ENCODE measurements around the gene TRABD.

TRABD gene

DNA sequence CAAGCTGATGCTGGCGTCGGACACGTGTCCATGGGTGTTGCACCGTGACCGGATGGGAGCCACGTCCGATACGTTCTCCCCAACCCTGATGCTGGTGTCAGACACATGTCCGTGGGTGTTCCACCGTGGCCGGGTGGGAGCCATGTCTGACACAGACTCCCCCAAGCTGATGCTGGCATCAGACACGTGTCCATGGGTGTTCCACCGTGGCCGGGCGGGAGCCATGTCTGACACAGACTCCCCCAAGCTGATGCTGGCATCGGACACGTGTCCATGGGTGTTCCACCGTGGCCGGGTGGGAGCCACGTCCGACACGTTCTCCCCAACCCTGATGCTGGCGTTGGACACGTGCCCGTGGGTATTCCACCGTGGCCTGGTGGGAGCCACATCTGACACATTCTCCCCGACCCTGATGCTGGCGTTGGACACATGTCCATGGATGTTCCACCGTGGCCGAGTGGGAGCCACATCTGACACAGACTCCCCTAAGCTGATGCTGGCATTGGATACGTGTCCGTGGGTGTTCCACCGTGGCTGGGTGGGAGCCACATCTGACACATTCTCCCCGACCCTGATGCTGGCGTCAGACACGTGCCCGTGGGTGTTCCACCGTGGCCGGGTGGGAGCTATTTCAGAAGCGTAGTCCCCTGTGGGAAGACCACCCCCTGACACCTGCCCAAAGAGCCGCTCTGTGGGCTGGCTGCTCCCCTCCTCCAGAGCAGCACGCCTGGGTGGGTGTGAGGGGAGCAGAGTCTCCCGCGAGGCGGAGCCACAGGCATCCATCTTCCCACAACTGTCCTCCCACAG is 35.1 kb downstream of the TRABD start:
- DNase-seq: no peak

DNA sequence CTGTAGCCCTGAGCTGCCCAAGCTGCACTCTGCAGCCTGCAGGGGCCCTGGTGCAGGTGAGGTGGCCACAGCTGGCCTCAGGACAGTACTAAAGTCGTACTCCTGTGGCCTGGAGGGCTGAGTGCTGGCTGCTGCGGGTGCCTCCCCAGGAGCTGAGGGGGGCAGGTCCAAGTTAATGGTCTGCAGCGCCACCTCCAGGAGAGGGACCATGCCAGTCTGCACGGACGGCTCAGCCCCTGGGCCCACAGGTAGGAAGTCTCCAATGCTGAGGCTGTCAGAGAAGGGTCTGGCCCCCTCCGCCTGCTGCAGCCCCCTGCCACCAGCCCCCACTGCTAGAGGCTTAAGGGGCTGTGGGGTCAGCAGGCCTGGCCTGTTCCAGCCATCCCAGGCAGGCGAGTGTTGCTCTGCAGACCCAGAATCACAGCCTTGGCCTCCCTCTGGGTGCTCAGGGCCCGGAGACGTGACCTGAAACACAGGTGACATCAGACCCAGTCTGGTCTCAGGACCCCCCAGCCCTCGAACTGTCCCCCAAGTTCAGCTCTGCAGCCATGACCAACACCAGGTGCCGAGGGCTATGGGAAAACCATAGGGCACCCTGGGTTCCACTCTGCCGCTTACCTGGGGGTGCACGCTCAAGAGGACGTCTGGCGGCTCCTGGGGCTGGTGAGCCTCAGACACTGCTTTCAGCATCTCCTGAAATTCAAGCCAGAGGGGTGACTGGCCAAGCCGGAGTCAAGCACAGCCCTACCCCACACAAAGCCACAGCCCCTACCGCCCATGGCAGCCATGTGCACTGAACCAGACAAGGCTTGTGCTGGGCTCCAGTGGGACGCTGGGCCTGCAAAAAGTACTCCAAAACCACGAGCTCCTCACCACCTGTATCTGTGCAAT is 35.9 kb downstream of the TRABD start:
- DNase-seq: no peak

DNA sequence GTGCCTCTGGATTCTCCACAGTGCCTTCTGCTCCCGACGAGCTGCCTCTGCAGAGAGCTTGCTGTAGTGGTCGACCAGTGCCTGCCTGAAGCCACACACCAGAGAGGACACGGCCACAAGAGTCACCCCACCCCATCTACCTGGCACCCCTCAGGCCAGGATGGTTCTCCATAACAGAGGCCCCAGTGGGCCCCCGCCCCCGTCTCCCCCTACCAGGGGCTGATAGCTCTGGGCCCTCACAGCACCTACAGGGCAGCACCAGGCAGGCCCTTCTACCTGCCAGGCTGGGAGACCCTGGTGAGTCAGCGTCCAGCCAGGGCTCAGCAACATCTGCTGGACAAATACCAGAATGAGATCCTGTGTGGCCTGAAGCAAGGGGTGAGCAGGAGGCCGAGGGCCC is 36.8 kb downstream of the TRABD start:
- DNase-seq: no peak

DNA sequence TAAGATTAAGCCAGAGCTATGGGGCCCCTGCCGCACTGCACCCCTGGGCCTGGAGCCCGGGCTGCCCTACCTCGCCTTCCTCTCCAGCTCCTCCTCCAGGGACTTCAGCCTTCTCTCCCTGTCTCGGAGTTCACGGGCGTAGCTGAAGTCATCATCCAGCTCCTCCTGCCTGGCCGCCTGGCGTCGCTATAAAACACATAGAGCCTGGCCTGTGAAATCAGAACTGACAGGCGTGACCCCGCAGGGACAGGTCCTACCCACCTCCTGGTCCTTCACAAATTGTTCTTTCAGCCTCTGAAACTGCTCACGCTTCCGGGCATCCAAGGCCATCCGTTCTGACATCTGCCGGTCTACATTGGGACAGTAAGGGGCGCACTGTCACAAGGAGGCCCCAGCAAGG is 38.4 kb downstream of the TRABD start:
- no peak for DNase-seq

DNA sequence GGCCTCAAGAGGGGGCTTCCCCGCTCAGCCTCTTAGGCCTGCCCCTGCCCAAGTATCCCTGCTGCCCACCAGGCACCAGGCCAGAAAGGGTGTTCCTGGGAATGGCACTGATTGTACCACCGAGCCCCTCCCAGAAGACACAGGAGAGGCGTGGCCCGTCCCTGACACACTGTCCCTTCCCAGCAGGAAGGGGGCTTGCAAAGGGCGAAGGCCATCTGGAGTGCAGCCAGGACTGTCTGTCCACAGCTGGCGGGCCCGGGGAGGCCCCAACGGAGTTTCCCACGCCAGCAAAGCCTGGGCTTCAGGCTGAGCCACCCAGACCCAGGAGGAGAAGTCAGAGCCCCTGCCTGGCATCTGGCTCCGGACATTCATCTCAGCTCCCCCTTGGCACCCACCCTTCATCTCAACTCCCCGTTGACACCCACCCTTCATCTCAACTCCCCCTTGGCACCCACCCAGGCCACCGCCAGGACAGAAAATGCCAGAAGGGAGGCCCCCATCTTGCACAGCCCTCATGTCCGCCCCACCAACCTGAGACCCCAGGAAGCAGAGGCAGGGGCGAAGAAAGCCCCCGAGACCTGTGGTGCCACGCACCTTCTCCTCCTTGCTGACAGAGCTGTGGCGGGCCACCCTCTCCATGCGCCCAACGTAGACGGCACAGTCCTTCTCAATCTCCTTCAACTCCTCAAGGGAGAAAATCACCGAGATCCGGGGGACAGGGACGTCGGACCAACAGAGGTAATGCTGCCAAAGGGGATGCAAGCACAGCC is 39.7 kb downstream of the TRABD start:
- no peak for DNase-seq

DNA sequence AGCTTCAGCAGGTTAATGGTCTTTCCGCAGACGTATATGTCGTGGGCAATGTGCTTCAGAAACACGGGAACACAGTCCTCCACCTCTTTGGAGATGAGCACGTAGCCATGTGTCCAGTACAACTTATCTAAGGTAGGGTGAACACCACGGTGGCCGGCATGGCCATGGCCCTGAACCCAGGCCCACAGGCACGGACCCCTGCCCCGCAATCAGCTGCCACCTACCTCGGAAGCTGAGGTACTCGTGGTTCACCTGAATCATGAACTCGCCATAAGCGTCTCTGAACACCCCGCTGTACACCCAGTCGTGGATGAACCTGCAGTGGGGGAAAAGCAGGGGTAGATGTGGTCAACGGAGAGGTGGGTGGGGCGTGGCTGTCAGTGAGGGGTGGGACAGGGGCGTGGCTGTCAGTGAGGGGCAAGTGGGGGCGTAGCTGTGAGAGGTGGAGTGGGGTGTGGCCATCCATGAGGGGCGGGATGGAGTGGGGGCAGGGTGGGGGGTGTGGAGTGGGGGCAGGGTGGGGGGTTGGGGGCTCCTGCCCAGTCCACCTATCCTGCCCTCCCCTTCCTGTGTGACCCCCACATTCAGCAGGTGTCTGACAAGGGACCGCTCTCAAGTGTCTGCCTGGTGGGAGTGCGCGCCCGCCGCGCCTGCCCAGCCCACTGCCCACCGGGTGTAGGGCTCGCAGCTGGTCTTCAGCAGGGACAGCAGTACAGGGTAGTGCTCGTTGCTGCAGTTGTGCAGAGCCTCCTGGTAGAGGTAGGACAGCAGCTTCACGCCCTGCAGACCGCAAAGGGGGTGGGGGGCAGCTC is 40.6 kb downstream of the TRABD start:
- DNase-seq: no peak

DNA sequence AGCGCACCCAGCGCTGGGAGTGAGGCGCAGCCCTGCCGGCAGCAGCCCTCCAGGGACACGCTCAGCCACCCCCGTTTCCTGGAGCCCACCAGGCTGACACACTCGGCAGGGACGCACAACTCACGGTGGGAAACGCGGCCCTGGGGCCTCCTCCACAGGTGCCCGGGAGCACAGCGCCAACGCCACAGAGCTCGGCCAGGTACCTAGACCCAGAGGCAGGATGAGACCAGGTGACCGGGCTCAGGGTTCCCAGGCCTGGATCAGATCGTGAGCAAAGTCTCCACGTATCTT is 41.1 kb downstream of the TRABD start:
- no peak for DNase-seq

DNA sequence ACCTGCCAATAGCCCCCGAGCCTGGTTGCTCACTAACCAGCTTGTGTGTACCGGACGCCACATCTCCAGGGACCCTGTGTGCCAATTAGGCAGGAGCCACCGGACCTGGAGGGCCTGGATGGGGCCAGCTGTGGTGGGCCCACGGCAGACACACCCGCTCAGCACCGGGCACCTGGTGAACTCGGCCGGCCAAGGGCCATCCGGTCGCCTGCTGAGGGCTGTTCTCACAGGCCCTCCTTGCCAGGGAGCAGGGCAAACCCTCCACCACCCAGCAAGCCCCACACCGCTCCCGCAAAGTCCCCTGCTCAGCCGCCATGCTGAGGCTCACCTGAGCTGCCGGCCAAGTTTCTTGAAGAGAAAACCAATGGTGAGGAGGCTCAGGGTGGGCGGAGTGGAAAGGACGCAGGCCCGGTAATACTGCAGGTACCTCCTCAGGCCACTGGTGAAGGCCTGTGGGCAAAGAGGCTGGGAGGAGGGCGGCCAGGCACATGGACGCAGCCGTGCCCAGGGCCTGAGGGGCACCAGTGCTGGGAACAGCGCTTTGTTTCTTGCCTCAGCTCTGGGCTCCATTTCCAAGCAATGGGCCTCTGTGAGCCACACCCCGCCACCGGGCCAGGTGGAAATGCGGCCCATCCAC is 42.0 kb downstream of the TRABD start:
- no peak for DNase-seq

DNA sequence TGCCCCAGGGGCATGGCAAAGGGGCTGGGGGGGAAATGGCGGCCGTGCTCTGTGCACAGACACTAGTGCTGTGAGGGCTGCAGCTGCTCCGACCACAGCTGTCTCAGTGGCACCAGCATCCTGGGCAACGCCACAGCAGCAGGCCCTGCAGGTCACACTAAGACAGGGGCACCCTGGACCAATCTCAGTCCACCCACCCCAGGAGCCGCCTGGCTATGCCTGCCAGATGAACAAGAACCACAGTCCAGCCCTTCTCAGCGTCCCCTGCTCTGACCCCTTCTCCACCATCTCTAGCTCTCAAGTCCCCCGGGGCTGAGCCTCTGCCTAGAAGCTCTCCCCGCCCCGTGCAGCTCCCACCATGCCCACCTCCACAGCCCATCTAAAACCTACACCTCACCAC is 42.7 kb downstream of the TRABD start:
- DNase-seq: no peak

DNA sequence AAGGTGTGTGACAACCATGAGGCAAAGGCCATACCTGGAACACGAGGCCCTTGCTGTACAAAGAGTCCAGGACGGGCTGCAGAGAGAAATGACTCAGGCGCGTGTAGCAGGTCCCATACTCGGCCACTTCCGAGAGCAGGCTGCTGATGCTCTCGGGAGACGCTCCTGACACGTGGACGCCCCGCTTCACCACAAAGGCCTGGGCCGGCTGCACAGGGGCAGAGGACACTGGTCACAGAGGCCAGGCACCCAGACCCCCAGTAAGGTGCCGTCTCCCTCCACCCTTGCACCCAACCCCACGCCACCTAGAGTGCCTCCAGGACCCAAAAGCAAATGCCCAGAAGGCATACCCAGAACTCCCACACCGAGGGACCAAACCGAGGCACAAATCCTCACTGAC is 43.7 kb downstream of the TRABD start:
- no peak for DNase-seq

DNA sequence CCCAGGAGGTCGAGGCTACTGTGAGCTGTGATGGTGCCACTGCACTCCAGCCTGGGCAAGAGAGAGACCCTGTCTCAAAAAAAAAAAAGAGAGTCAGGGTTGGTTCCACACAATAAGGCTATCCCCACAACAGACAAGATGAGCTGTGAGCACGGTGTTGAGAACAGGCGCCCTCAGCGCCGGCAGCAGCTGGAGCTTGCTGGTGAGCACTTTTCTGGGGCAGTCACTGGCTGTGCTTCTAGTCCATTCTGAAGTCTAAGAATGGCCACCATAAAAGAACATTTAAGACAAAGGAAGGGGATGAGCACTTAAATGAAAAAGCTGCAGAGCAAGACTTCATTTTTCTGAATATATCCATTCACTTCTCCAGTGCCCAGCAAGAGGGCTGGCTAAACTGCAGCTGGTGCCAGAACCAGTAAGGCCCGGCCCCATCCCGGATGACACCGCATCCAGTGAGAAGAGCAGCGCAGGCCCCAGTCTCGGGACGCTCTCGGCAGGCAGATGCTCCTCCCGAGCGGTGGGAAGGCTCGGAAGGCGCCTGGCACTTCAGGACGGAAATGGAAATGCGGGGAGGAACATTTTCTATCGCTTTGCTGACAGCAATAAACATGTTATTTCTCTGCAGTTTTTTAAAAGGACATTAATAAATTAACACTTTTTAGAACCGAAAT is 46.9 kb downstream of the TRABD start:
- DNase-seq: no peak

DNA sequence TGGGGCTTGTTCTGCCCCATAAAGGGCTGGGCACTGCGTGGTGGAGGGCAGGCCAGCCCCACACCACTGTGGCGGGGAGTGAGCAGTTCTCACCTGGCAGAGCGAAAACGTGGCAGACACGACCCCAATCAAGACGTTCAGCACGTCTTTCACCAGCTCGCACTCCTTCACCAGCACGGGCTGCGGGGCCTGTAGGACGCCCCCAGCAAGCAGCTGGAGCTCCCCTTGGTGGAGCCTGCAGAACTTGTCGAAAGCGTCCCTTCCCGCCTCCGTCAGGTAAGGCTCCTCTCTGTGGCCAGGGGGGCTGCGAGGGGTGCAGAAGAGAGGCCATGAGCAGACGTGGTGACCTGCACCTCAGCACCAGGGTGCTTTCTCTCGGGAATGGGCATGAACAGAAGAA is 47.5 kb downstream of the TRABD start:
- no peak for DNase-seq

DNA sequence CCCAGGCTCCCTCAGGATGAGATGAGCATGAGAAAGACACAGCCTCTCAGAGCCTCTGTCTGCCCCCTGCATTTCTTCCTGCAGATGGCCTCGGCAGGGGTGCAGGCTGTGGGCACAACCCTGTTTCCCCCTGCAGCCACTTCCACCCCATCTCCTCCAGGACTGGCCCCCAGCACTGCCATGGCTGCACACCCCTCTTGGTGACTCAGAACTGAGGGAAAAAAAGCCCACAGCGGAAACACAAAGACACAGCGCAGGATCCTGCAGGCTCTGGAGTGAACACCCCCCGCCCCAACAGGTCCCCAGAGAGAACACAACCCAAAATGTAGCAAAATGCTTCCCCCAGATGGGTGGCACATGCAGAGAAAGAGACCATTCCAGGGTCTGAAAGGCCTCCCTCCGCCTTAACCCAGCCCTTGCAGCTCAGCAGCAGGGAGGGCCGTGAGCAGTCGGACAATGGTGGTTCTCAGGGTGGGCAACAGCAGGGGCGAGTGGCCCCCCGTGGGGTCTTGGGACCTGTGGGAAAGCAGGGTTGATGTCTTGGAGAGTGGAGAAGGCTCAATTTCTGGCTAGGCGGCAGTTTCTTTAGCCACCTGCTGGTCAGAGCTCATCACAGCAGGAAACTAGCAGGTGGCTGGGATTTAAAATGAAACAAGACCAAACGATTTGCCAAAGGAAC is 51.2 kb downstream of the TRABD start:
- peak; percentile 24 for DNase-seq

DNA sequence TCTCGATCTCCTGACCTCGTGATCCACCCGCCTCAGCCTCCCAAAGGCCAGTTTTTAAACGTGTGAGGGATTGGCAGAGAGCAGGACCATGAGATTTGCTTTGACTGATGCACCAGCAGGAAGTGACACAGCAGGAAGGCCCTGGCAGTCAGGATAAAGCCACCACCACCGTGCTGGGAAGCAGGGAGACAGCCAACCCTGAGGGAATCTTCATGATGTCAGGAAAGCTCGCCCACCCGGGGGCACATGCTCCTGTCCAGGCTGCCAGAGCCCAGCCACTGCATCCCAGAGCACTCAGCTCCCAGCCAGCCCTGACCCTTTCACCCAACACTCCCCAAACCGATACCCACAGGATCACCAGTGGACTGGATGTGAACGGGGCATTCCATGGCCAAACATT is 53.0 kb downstream of the TRABD start:
- no peak for DNase-seq

DNA sequence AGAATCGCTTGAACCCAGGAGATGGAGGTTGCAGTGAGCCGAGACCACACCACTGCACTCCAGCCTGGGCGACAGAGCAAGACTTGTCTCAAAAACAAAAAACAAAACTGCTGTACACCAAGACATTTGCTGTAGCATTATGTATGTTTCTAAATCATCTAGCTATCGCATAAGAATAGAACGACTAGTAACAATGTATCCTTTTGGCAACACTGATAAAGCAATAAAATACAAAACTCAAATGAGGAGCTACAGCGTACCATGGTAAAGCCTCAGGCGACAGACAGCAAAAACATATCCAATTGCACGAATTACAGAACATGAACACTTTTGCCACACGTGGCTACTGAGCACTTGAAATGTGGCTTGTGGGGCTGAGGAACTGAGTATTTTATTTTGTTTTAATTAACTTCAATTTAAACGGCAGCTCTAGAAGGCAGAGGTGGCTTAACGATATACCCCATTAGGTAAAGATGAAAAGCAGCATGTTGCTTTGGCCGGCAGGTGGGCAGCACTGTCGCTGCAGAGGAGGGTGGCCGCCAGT is 56.8 kb downstream of the TRABD start:
- no peak for DNase-seq

DNA sequence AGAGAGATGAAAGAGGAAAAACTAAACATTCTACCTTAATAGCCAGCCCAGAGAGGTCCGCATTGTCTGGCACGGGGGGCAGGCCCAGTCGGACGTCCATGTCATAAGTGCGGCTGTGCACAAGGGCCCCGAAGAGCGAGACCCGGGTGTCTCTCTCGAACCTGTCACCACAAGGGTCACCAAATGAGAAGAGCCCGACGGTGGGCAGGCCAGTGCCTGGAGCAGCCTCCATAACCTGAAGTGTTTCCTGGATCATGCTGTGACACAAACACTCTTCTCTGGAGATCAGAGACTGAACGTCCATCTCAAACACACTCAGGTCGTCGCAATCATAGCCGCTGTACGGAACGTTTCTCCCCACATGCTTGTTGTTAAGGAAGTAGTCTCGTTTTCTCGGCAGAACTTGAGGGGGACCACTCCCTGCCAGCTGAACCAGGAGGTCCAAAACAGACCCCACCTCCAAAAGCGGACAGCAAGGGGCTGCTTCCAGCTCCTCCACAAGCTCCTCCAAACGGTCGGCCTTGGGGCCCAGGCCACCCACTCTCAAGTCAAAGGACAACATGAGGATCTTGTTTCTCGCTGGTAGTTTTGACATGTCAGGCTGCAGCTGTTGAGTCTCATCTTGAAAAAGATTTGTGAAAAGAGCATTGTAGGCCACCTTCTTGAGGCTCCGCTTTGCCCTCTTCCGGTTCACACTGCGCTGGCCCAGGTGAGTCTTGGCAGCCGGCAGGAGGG is 58.1 kb downstream of the TRABD start:
- no peak for DNase-seq

DNA sequence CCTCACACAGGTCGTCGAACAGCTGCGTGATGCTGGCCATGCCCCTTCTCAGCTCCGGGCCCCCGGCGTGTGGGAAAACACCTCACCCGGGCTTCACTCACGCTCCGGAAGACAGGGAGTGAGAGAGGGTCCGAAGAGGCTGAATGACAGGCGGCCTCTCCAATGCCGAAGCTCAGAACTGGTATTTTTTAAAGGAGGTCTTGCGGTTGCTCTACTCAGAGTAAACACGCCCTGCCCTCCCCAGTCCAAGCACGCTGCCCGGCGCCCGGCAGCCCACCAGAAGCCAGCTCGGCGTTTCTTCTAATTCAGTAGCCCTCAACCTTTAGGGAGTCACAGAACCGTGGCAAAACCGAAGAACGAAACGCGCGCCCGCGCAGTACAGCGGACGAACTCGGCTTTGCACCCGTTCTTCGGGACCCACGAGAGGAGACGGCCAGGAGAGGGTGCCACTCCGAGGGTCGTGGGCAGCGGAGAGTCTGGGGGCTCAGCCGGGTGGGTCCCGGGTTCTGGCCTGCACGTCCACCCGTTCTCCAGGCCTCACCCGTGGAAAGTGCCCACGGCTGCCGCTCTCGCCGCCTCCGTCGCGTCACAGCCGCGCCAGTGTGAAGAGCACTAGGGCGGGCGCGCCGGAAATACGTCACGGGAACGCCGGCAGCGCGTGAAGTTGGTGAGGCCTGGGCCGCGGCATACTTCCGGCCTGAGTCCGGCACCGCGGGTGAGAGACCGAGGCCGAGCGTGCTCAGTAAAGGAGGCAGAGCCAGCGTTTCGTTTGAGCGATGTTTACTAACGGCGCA is 58.9 kb downstream of the TRABD start, which contains the start of gene TUBGCP6:
TSS of gene TUBGCP6 (minus strand) at position 604 of the 794 bp plus-strand sequence. CDS start at position 40, 564 bp downstream.
- DNase-seq: peak; percentile 93

DNA sequence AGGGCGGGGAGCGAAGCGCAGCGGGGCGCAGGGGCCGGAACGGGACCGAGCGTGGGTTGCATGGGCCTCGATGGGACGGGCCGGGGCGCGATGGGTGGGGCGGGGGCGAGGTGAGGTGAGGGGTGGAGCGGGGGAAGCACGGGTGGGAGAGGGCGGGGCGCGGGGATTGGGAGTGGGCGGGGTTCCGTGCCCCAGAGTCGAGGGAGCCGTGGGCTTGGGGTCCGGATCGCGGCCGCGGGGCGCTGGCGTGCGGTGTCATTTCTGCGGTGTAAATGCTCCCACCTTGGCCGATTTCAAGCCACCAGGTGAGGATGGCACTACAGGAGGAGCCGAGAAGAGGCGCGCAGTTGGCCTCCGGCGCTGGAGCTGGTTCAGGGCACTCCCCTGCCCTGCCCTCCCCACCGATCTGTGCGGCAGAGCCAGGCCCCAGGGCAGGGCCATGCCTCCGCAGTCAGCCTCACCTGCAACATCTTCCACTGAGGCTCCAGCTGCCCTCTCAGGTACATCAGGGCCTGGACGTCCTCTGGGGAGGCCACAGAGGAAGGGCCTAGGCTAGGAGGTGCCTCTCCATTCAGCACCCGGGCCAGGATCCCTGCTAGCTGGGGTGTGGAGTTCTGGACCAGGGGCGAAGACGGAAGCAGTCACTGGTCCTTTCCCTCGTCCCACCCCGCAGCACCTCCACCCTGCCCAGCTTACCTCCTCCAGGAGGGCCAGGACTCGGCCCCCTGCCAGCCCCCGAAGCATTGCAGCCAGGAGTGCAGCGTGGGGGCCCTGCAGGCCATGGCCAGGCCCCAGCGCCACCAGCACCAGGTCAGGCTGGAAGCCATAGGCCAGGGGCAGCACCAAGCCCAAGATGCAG is 59.7 kb downstream of the TRABD start:
- peak; percentile 76 for DNase-seq
